GM13976 (cell line): Measurements from ENCODE around the gene CSNK2B.

Experiments used
- DNase-seq: peaks from one replicate; pipeline ENCODE4 v3.0.0; 2012; ENCODE audit warnings: low spot score
- CTCF ChIP-seq: IDR thresholded peaks from 2 replicates; pipeline ENCODE4 v1.5.1; 2012; ENCODE audit warnings: borderline replicate concordance, mild to moderate bottlenecking; ENCODE audit not compliant: insufficient read depth; ENCODE audit errors: extremely low read depth, missing control alignments, control extremely low read depth
- in situ Hi-C: fragments of 300-500 bp; cut with MboI; formaldehyde crosslinking; loops from one replicate; pipeline ENCODE4 v1.12.0; 2022; ENCODE audit warnings: low sequenced_read_pairs, mixed read lengths, inconsistent platforms; ENCODE audit not compliant: unreplicated experiment

CSNK2B gene

DNA sequence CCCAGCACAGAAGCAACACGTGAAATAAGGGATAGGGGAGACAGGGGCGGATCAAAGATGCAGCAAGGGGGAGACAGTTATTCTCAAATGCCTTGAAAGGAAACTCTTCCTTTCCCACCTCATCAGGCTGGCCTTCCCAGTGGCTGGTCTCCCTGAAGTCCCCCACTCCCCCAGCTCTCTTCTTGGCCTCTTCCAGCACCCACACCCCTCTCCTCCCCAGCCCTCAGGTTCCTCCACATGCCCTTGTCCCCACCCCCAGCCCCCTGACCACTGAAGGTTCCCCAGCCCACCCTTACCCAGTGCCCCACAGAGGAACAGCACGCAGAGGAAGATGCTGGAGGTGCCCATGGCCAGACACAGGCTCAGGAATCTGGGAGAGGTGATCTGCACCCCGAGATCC, 47.6 kb downstream of the CSNK2B start:
- no peak for TF ChIP-seq CTCF
- in situ Hi-C loops = no loop called here
- no peak for DNase-seq

DNA sequence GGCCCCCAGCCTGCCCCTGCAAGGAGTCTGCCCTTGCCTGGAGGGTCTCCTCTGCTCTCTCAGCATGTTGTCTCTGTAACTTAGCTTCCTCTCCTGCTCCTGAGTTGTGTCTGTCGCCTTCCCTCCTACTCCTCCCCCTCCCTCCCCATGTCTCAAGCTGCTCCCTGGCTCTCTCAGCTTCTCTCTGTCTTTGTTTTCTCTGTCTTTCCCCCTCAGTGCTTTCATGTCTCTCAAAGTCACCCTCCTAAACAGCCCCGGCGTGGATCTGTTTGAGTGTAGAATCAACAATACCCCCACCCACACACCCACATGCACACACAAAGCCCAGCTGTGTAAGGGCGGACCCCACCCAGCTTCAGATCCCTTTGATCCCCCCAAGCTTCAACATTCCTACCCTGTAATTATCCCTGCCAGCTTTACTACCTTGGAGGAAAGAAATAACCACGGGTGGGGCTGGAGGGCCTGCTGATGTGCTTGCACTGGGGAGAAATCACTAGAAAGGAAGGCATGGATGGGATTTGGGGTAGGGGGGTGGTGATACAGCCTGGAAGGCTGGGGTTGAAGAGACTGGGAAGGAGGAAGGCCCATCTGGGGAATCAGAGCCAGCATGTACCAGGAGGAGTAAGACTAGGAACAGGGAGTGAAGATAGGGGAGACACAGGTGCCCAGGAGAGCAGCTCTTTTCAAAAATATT, 48.3 kb downstream of the CSNK2B start:
- TF ChIP-seq CTCF = no peak
- in situ Hi-C loops = no loop called here
- DNase-seq = no peak

GRCh38 chr6:31715022-31715958, 49.4 kb downstream of the CSNK2B start, which contains the start of gene LY6G6D:
LY6G6D (plus strand) TSS chr6:31715348; CDS start chr6:31715356, 8 bp downstream.
- TF ChIP-seq CTCF = no peak
- in situ Hi-C loops = no loop called here
- DNase-seq = no peak

GRCh38 chr6:31717499-31718222, 51.8 kb downstream of the CSNK2B start:
- in situ Hi-C loops = no loop called here
- no peak for TF ChIP-seq CTCF
- DNase-seq = no peak

- DNase-seq = no peak
- in situ Hi-C loops = no loop called here
- no peak for TF ChIP-seq CTCF
Observed at GRCh38 chr6:31718265-31718664, 52.4 kb downstream of the CSNK2B start.

DNA sequence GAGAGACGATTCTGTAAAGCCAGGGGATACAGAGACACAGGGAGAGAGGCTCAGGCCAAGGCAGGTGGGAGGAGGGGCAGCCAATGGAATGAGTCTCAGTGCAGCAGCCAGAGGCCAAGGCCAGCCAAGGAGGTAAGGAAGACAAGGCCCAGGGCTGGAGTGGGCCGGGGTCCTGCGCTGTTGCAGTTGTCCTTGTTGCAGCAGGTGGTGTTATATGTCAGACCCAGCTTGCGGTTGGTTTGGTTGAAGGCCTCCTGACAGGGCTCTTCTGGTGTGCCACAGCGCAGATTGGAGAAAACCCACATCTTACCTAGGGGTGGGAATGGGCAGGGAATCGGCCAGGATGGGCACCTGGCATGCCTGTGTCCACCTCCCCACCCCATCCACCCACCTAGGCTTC, 53.1 kb downstream of the CSNK2B start:
- no peak for TF ChIP-seq CTCF
- in situ Hi-C loops = no loop called here
- no peak for DNase-seq
